Hepatocyte (in vitro differentiated cells): Measurements from ENCODE around the gene KCNMA1.

ENCODE experiments used
- CTCF ChIP-seq: fragments of 200-600 bp; sonication (generic); IDR thresholded peaks from 2 replicates; pipeline ENCODE4 v1.5.1; 2016; ENCODE audit warnings: antibody characterized with exemption, mild to moderate bottlenecking; ENCODE audit not compliant: poor library complexity
- EZH2 ChIP-seq: fragments of 200-600 bp; sonication (generic); IDR thresholded peaks from 2 replicates; pipeline ENCODE4 v1.6.1; 2016; ENCODE audit warnings: antibody characterized with exemption, mild to moderate bottlenecking, borderline replicate concordance

- TF ChIP-seq CTCF (no peak), EZH2 (no peak)
These were observed 354.3 kb downstream of the KCNMA1 start for GRCh38 chr10:77283326-77283725.
